Measurements from ENCODE around the gene METTL21C.

The METTL21C gene

DNA sequence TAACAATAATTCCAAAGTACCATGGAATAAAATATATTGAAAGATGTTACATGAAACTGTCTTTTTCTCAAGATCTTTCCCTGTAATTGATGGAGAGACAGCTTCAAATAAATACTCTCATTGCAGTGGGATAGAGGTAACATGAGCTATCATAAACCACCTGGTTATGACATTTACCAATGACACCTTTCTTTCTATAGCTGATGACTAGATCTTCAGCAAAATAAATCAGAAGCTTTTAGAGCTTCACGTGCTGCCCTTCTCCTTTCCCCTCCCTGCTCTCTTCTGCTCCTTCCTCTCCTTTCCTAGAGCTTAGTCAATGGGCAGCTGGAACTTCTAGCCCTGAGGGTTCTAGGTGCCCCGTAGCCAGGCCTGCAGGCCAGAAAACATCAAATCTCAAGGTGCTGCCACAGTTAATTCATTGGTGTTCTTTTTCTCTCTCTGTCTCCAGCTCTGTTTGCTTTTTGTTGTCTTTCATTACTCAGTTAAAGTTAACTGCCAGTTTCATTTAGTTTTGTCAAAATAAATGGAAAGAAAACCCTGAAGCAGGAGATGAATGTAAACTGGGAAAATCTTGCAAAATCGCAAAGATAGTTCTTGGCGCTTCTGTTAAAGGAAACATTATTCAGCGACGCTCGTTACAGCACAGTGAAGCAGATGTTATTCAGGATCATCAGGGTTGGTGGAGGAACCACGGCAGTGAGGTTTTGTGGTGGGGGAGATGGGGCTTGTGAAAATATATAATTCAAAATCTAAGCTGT lies 8.3 kb upstream of the METTL21C start:
- Mint-ChIP-seq H3K36me3 (peaks cover 3% of the 10 kb centered on the region), H3K27ac (no peak overlapping the region), H3K4me1 (no peaks in the 10 kb centered on the region), H3K4me3 (no peak overlapping the region), H3K27me3 (peaks cover 4% of the 10 kb centered on the region), H3K9me3 (peaks cover 7% of the 10 kb centered on the region)

DNA sequence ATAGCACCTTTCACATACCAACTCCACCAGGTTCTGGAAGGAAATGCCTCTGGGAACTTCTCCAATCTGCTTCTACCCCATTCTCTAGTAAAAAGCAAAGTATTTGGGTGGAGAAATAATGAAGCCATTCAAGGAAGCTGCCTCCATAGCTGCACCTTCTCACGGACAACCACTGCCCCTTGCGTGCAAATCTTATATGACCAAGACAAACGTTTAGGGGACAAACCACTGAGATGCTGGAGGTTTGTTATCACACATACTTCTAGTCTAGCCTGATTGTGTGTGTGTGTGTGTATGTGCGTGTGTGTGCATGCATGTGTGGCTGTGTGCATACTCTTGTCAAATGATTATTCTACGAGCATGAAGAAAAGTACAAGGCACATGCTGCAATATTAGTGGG lies 6.5 kb upstream of the METTL21C start:
- H3K9me3 Mint-ChIP-seq = peaks cover 7% of the 10 kb centered on the region
- no peaks in the 10 kb centered on the region for H3K4me1 Mint-ChIP-seq
- no peak overlapping the region for H3K4me3 Mint-ChIP-seq
- peaks cover 4% of the 10 kb centered on the region for H3K27me3 Mint-ChIP-seq
- H3K36me3 Mint-ChIP-seq = peaks cover 3% of the 10 kb centered on the region
- no peak overlapping the region for H3K27ac Mint-ChIP-seq

DNA sequence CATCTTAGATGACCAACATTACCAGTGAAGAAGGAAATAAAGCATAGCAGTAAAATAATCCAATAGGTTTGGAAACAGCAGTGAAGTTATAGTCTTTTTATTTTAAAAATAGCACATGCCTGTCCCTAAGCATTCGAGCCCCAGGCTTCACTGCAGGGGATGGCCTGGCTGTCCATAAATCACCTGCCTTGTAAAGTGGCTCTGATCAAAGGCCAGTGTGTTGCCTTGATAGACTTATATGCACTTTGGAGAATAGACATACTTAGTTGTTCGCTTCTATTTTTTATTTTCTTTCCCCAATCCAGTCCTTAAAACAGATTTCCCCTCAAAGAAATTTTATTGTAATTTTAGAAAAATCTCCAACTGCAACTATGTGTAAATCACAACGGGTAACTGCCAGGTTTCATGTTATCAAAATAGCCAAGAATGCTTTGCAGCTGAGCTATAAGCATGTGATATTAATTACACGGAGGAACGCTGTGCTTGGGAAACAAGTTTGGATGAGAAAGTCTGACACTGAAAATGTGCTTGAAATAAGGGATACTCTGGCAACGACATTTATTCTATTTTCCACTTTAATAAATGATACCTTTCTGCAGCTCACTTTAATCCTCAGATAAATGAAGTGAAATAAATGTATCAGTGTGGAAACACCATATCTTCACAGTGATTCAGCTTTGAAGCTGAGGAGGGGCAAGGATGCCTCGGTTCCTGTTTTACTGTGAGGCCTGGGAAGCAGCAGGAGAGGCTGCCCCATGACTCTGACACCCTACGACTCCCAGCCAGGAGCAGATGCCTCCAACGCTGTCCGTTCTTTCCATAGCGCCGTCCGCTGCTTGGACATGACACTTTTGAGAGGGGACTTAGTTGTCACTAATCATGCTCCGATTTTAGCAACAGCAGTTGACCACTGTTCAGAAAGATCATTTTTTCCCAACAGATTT lies 5.5 kb upstream of the METTL21C start:
- H3K36me3 Mint-ChIP-seq = peaks cover 3% of the 10 kb centered on the region
- no peaks in the 10 kb centered on the region for H3K4me1 Mint-ChIP-seq
- no peak overlapping the region for H3K27ac Mint-ChIP-seq
- peaks cover 7% of the 10 kb centered on the region for H3K9me3 Mint-ChIP-seq
- H3K27me3 Mint-ChIP-seq = peaks cover 8% of the 10 kb centered on the region
- no peak overlapping the region for H3K4me3 Mint-ChIP-seq

DNA sequence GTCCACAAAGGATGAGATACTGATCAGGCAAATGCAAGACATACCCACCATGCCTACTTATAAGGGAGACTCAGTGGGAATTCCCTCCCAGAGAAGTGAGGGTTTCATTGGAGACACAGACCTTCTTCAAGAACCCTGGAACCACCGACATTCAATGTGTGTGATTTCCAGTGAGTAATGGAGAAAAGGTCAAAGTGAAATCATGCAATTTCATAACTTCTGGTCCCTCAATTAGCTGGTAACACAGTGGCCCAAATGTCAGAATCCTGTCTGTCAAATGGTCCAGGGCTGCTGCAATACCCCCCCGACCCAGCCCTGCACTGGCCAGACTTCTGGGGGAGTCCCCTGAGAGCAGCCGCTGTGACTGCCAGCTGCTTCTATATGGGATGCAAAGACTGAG lies 4.7 kb upstream of the METTL21C start:
- Mint-ChIP-seq H3K4me3 (no peak overlapping the region), H3K4me1 (no peaks in the 10 kb centered on the region), H3K27me3 (peaks cover 12% of the 10 kb centered on the region), H3K9me3 (peaks cover 7% of the 10 kb centered on the region), H3K27ac (no peak overlapping the region), H3K36me3 (peaks cover 3% of the 10 kb centered on the region)

DNA sequence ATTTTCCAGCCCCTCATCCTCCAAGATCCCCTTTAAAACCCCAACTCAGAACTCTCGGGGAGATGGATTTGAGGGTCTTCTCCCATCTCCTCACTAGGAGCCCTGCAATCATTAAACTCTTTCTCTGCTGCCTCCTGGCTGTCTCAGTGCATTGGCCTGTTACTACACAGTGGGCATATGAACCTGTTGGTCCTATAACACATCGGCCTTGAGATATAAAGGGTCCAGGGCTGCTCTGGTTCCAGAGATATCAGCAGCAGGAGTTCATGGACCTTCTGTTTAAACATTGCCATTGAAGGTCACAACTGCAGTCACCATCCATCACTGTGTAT lies 3.8 kb upstream of the METTL21C start:
- no peaks in the 10 kb centered on the region for H3K4me1 Mint-ChIP-seq
- peaks cover 11% of the 10 kb centered on the region for H3K27me3 Mint-ChIP-seq

DNA sequence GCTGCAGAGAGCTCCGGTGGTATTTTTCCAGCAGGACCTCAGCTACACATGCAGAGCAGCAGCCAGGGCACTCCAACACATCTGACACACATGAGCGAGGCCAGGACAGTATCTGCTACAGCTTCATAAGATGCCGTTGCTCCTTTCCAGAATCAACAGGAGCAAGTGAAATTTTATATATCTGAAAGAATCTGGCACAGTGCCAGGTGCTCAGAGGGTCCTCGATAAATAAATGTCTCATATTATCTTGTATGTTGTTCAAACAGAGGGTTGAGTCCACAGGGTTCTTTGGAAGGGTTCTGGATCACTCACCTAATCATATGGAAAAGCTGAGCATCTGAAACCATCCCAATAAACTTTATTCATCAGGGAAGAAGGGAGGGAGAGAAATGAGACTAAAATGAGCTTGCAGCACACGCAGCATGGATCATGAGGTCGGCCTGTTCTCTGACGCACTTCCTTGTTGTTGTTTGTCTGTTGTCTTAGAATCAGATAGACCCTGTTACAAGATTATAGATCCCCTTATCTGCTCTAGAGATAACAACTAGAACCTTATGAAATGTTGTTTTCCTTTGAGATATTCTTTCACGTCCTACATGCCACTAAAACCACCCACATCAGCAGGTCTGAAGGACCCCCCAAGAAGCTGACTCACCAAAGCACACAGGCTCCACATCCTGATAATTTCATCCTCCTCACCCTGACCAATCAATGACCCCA lies 3.2 kb upstream of the METTL21C start:
- H3K36me3 Mint-ChIP-seq = peaks cover 3% of the 10 kb centered on the region
- no peak overlapping the region for H3K27ac Mint-ChIP-seq
- H3K27me3 Mint-ChIP-seq = peaks cover 11% of the 10 kb centered on the region
- peaks cover 7% of the 10 kb centered on the region for H3K9me3 Mint-ChIP-seq
- no peaks in the 10 kb centered on the region for H3K4me1 Mint-ChIP-seq
- H3K4me3 Mint-ChIP-seq = no peak overlapping the region

More for the DNA sequence above, 3.8 kb upstream of the METTL21C start:
- Mint-ChIP-seq H3K27ac (no peak overlapping the region), H3K9me3 (peaks cover 7% of the 10 kb centered on the region), H3K36me3 (peaks cover 3% of the 10 kb centered on the region), H3K4me3 (no peak overlapping the region)

DNA sequence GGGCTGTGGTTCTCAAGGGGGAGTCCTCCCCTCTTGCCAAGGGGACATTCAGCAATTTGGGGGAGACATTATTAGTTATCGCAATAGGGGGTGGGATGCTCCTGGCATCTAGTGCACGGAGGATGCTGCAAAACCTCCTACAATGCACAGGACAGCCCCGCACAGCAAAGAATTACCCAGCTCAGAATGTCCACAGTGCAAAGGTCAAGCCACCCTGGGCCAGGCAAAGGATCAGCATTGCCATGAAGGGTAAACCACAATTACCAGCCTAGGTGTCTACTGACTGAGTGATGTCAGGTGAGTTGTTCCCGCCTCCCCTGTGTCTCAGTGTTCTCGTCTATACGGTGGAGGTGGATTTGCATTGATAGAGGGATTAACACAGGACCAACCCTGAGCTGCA lies 2.4 kb upstream of the METTL21C start:
- Mint-ChIP-seq H3K4me3 (no peak overlapping the region), H3K9me3 (peaks cover 7% of the 10 kb centered on the region), H3K4me1 (no peaks in the 10 kb centered on the region), H3K27me3 (peaks cover 13% of the 10 kb centered on the region), H3K27ac (no peak overlapping the region), H3K36me3 (peaks cover 3% of the 10 kb centered on the region)

DNA sequence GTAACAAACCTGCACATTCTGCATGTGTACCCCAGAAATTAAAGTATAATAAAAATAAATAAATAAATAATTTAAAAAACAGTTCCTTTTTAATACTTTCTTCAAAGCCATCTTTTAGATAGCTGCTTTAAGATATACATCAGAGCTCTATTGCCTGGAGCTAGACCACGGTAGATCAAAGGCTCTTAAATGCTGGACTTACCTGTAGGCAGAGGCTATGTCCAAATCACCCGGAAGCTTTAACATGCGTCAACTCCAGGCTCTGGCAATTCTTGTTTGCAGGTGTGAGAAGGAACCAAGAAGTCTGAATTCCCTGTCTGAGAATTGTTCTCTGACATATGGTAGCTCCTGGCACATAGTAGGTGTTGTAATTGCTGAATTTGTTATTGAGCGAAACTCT lies 1.6 kb upstream of the METTL21C start:
- no peak overlapping the region for H3K4me3 Mint-ChIP-seq
- H3K4me1 Mint-ChIP-seq = no peaks in the 10 kb centered on the region
- H3K27ac Mint-ChIP-seq = no peak overlapping the region
- H3K27me3 Mint-ChIP-seq = peaks cover 13% of the 10 kb centered on the region
- H3K9me3 Mint-ChIP-seq = peaks cover 7% of the 10 kb centered on the region
- H3K36me3 Mint-ChIP-seq = peaks cover 3% of the 10 kb centered on the region

DNA sequence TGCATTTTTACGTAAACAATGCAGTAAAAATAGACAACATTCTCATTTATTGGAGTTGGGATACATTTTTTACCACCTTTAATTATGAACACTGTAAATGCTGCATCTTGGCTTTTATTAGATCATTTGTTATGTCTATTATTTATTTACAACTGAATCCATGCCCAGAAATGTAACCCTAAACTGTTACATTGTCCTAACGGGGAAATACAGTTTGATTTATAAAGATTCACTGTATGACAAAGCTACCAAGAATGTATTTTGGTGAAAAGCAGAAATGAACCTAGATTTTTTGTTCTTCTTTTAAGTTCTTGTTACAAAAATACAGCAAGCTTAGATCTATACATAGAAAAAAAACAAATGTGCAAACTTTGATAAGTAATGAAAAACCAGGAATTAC lies 1.1 kb downstream of the METTL21C start:
- Mint-ChIP-seq H3K4me1 (no peaks in the 10 kb centered on the region), H3K9me3 (peaks cover 7% of the 10 kb centered on the region), H3K36me3 (peaks cover 3% of the 10 kb centered on the region), H3K27me3 (peaks cover 13% of the 10 kb centered on the region), H3K4me3 (no peak overlapping the region), H3K27ac (no peak overlapping the region)

DNA sequence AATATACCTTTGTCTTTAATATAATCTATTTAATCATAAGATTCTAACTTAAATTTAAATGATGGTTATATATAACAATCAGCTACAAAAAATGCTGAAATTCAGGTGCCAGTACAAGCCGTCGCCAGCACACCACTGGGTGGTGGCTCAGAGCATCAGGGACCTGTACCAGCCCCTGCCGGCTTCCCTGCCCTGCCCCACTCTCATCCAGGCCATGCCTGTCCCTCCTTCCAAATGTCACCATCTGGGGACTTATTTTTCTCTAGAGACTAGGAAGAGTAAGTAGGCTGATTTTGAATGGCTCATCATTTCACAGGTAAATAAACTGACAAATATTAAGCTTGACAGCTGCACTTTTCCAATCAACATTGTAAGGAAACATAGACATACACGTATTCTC lies 1.6 kb downstream of the METTL21C start:
- Mint-ChIP-seq H3K4me1 (peaks cover 5% of the 10 kb centered on the region), H3K27ac (no peak overlapping the region), H3K27me3 (peaks cover 11% of the 10 kb centered on the region), H3K4me3 (no peak overlapping the region), H3K36me3 (peaks cover under 1% of the 10 kb centered on the region), H3K9me3 (peaks cover 1% of the 10 kb centered on the region)

DNA sequence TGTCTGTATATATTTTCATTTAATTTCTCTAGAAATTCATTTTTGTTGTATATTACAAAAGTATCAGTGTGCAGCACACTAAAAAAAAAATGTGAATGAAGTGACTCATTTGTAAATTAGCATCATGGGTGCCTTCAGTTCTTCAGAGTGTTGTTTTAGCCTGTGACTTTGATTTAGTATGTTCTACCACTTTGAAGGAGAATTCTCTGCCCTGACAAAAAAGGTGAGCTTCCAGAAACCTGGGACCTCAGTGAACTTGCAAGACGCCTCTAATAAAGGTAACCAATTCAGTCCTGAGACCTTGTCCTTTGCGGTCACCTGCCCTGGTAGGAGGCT lies 2.4 kb downstream of the METTL21C start:
- Mint-ChIP-seq H3K27me3 (peaks cover 11% of the 10 kb centered on the region), H3K9me3 (no peaks in the 10 kb centered on the region), H3K36me3 (no peaks in the 10 kb centered on the region), H3K4me1 (peaks cover 13% of the 10 kb centered on the region), H3K27ac (no peak overlapping the region), H3K4me3 (no peak overlapping the region)

DNA sequence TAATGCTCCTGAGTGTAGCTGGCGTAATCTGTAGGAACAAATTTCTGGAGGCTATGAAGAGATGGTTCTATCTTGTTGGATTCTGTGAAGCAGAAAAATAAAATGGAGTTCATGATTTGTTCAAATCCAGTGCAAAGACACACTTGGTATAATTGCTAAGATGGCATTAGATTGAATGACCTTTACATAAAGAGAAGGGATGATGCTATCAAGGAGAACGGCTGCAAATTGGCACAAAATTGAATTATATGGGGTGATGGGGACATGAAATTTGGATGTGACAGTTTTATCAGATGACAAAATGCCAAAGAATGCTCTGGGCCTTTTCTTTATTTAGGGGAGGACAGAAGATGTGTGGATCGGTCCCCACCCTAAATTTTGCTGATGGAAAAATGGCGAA lies 4.0 kb downstream of the METTL21C start:
- Mint-ChIP-seq H3K4me1 (peaks cover 28% of the 10 kb centered on the region), H3K27me3 (peaks cover 11% of the 10 kb centered on the region), H3K4me3 (no peak overlapping the region), H3K36me3 (no peaks in the 10 kb centered on the region), H3K27ac (no peak overlapping the region), H3K9me3 (no peaks in the 10 kb centered on the region)

DNA sequence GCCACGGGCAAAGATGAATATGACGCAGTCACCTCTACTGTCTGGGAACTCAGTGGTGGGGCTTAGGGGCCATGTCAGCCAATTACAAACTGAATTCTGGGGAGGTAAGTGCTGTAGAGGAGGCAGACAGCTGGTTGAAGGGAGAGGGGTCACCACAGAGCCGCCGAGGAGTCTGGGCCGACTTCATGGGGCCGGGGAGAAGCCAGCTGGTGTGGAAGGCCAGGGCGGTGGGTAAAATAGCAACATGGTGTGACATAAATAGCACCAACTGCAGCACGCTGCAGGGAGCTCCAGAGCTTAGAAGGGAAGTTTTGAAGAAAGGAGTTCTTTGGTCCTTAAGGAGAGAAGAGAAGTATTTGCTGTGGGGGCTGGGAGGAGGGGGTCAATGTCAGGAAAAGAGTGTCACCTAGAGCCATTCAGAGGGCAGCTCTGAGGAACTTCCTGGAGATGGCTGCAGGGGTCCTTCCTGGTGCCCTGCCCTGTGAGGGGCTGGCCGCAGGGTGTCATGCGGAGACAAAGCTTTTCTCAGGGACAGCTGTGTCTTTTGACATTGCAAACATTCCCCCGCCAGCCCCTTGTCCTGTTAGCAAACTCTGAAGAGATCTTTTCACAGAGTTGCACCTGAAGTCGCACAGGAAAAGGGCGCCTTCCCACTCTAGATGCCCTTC lies 6.4 kb downstream of the METTL21C start:
- H3K36me3 Mint-ChIP-seq = no peaks in the 10 kb centered on the region
- H3K27ac Mint-ChIP-seq = peak overlapping the region; percentile 12
- H3K4me3 Mint-ChIP-seq = no peak overlapping the region
- H3K27me3 Mint-ChIP-seq = peaks cover 1% of the 10 kb centered on the region
- peaks cover 29% of the 10 kb centered on the region for H3K4me1 Mint-ChIP-seq
- no peaks in the 10 kb centered on the region for H3K9me3 Mint-ChIP-seq

DNA sequence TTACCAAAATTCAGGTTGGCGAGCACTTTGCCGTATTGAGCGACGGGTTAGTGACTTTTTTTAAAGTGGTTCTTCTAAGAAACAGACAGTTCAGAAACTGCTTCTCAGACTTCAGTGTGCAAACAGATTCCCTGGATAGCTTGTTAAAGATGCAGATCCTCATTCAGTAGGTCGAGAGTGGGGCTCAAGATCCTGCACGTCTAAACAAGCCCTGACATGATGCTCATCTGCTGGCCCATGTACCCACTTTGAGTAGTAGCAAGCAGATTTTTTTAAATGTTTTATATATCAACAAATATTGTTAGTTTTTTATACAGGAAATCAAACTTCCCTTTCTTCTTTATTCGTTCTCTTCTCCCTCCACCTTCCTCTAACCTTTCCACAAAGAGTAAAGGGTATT lies 7.3 kb downstream of the METTL21C start:
- Mint-ChIP-seq H3K4me3 (no peak overlapping the region), H3K4me1 (peaks cover 39% of the 10 kb centered on the region), H3K27ac (no peak overlapping the region), H3K27me3 (no peaks in the 10 kb centered on the region), H3K9me3 (no peaks in the 10 kb centered on the region), H3K36me3 (no peaks in the 10 kb centered on the region)

DNA sequence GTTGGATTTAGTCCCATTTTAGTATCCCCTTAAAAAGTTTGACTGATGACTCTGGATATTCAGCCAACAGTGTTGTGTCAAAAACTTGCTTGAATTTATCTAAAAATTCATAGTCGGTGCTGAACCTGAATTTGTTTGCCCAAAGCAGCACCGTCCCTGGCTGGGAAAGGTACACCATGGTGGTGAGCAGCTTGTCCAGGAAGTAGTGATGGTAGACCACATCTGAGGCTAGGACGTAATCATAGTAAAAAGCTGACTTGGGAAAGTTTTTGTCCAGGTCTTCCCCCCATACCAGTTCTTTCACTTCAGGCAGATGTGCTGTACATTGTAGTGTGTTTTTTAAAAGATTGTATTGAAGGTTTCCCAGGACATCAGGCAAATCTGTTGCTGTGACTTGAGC lies 8.8 kb downstream of the METTL21C start:
- Mint-ChIP-seq H3K27me3 (no peaks in the 10 kb centered on the region), H3K9me3 (no peaks in the 10 kb centered on the region), H3K36me3 (no peaks in the 10 kb centered on the region), H3K4me3 (no peak overlapping the region), H3K4me1 (peaks cover 49% of the 10 kb centered on the region), H3K27ac (no peak overlapping the region)

Data from activated naive CD4-positive, alpha-beta T cell treated with anti-CD3 and anti-CD28 coated beads, Interleukin-2, amount 50 U/mL, for 24 hours (primary cell).